Middle frontal gyrus (tissue), 1 donor: ENCODE data around the gene MREG.

Experiments used
- DNase-seq: peaks from one replicate; pipeline ENCODE4 v3.0.0-alpha.2; 2015; ENCODE audit warnings: low spot score; ENCODE audit errors: extremely low spot score

MREG gene

DNA sequence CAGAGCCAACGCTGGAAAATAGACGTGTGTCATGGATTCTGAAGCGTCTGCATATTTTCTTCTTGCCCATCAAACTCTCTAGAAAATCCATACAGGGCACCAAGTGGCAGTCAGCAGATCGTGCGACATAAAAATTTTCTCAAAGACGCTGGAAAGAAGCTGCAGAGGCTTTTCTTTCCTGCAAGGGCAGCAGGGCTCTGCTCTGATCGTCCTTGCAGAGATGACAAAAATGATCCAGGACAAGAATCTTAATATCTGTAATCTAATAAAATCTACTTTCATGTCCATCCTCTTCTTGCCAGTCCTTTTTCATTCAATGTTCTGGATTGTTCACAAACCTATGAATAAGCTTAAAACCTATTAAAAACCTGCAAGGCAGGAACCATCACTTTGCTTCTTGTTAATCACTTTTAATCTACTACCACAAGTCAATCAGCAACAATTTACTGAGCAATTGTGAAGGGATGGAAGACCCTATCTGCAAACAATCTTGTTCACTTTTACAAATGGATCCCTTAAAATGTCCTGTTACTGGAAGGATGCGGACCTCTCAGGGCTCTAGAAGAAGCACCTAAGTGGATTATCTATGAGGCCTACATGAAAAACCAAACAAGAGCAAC lies 93.6 kb downstream of the MREG start:
- no peak for DNase-seq

DNA sequence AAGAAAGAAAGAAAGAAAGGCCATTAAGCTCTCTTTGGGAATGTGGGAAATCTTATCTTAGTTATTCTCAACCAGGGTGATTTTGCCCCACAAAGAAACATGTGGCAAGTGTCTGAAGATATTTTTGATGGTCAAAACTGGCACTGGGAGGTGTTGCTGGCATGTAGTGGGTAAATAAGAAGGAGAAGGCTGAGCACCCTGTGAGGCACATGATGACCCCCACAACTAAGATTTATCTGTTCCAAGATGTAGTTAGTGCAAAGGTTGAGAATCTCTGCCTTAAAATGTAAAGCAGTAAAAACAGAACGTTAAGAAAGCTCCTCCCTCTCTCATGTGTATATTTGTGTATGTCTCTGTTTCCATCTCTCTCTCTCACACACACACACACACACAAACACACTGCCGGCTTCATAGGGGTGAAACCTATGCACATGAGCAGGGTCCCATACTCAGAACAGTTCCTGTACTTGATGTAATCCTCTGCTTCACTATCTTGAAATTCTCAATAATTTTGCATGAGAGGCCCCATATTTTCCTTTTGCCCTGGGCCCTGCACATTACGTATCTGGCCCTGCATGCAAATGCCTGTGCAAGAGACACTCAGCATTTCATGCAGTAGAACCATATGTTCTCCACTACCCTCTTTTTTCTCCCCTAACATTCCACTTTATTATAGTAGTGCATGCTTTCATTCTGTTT lies 94.3 kb downstream of the MREG start:
- DNase-seq = no peak

DNA sequence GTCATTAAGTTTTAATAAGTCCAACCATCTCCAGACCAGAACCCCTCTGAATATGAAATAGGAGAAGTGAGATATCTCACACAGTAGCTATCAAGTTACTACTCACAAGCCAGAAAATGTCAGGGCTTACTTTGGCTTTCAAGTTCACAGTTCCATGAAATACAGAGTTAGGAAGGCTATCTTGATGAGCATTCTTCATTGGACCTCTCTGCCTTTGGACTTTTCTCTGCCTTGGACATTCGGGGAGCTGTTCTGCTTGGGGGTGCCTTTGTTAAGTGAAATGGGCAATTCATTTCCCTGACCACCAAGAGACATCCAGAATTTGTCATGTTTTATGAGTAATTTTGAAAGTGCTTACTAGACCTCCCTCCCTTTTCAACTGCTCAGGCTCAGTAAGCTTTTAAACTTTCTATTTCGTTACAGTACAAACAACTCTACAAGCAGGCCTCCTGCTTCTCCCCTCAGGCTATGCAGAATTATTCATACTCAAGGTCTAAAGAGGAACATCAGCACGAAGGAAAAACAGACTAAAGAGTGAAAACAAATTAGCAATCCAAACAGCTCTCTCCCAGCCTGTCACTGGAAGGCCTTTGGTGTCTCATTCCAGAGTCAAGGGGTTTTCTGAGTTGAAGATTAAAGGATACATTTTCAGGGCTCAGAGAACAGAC lies 95.3 kb downstream of the MREG start:
- DNase-seq = no peak

DNA sequence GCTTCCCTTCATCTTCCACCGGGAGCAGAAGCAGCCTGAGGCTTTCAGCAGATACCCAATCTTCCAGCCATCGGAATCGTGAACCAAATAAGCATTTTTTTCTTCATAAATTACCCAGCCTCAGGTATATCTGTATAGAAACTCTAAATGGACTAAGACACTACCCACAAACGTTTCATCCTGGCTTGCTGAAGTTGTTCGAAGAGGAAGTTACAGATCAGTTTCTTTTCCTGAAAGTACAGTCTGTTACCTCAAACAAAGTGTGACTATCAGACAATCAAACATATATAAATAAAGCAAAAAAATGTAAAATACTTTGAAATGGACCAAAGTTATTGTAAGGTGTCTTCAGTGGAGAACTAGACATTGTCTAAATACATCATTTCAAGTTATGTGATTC lies 97.9 kb downstream of the MREG start:
- DNase-seq = no peak

DNA sequence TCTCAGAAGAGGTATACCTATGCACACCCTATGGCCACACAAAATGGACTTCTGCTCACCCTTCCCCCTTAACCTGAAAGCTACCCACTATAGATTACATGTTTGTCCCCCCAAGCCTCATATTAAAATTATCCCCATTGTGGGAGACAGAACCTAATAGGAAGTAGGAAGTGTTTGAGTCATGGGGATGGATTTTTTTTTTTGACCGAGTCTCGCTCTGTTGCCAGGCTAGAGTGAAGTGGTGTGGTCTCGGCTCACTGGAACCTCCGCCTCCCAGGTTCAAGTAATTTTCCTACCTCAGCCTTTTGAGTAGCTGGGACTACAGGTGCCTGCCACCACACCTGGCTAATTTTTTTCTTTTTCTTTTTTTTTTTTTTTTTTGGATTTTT lies 98.6 kb downstream of the MREG start:
- no peak for DNase-seq

DNA sequence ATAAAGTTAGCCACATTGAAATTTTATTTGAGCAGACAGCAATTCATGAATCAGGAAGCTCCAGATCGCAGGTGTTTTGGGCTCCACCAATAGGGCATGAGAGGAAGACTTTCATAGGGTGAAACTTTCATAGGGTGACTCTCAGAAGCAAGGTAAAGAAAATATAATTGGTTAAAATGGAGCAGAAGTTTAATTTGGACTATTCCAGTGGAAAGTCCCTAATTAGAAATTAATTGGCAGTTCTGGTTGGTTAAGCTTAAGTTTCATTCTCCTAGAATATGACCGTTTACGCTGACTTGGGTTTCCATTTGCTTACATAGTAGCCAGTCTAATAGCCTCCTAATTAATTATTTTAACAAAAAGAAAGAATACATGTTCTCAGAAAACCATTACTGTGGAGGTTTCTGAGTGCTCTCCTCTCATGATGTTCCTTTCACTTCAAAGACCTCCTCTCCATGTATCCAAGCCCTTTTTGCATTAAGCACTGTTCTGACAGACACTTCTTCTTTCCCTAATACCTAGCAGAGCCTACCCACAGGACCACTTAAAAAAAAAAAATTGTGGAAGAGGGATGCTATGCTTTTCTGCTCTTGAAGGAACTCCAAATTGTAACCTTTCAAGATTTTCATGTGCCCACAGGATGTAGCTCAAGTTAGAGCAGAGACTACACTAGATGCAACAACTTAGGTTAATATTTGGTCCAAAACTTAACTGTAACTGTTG lies 99.1 kb downstream of the MREG start:
- DNase-seq = no peak

DNA sequence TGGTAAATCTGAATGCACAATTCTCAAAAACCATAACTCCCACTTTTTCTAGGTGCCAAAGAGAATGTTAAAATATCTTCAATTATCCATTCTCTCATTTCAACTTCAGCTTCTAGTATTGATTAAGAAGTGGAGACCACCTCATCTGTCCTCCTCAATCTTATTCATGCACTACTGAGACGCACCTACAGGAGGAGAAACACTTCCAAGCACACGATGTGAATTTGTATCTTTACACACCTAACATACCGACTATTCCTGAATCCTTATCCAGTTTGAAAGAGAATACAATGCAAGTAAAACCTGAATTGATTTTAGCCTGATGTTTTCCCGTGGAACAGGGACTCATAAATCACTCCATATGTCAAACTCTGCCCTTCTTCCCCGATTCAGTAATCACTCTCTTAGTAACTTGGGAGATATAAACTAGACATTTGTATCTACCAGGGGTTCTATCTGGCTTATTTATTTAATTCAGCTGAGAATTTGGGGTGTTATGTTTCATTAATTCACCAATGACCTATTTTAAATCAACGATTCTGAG lies 101.0 kb downstream of the MREG start:
- DNase-seq = no peak

DNA sequence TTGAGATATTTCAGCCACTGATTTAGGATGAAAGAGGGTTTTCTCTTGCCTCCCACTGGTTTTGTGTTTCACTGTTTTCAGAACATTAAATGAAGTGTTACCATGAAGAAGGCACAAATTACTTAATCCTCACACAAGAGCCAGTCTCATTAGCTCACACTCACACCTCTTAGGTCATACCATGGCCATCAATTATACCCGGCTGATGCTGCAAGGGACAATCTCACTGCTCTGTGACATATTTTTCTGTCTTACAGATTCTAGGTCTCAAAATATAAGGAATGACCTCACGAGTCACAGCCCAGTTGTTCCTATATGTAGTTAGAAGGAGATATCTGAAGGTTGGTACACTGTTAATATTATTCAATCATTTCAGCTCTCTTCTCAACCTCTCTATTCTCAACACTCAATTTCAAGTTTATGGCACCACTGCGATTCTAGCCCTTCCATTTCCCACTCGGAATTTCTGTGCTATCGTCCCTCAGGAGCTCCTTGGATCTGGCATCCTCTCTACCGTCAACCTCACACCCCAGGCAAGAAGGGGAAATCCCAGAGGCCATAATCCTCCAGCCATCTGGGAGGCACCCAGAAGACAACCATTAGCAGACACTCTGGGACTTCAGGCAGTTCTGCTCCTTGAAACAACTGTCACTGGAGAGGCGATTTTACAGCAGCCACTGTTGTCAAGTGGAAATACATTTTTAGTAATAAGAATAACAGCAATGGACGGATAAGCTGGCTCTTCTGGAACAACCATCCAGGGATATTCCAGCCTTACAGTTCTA lies 101.9 kb downstream of the MREG start:
- DNase-seq = no peak

DNA sequence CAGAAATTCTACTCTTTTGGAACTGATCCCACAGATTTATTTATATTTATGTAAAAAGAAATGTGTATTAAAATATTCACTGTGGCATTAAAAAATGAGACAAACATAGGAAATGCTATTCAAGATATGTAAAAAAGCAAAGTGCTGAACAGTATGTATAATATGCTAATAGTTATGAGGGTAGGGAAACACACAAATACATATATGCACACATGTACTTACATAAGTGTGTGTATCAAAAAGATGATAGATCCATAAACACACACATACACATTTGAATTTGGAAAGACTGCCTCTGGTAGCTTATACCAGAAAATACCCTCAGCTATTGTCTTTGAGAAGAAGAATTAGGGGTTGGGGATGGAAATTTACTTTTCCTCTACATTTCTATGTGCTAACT lies 103.2 kb downstream of the MREG start:
- no peak for DNase-seq

DNA sequence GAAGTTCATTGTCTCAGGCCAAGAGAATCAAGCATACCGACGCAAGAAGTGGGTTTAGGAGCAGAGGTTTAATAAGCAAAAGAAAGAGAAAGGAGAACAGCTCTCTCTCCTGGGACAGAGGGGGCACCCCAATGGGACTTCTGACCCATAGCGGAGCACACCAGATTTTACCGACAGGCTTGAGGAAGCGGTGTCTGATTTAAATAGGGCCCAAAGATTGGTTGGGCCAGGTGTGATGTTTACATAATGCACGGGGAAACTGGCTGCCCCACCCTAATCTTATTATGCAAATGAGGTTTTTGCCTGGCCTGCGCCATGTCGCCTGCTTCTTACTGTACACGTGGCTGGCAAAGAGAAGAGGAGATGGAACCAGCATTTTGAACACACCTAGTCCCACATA lies 106.2 kb downstream of the MREG start:
- no peak for DNase-seq

DNA sequence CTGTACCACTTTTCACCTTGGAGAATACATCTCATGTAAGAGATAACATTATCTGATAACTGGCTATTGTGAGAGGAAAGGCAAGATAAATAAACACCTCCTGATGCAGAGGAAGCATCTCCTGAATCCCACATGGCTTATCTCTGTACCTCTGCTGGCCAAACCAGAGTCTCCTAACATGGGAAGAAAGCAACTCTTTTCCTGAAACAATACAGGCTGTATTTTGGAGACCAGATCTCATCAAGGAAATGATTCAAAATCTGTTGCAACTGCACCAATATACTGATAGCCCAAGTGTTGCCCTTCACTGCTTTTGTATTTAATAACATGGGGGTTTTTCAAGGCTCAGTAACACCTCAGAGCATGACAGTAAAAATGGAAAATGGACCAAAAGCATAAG lies 106.9 kb downstream of the MREG start:
- DNase-seq = no peak

DNA sequence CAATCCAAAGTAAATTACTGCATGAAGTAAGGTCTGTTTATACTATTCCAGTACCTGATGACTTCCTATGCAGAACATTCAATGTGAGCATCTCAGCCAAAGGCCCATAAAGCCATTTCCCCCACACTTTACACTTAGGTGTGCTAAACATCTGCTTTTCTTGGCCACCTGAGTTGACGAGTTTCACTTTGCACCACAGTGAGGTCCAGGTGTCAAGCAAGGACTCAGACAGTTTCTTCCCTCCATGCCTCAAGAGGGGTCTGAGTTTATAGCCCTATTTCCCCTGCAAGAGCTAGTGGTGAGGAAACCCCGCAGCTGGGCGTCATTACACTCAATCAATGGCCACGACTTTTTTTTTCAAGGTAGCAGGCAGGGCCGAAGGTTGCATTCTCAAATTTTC lies 107.7 kb downstream of the MREG start:
- DNase-seq = no peak

DNA sequence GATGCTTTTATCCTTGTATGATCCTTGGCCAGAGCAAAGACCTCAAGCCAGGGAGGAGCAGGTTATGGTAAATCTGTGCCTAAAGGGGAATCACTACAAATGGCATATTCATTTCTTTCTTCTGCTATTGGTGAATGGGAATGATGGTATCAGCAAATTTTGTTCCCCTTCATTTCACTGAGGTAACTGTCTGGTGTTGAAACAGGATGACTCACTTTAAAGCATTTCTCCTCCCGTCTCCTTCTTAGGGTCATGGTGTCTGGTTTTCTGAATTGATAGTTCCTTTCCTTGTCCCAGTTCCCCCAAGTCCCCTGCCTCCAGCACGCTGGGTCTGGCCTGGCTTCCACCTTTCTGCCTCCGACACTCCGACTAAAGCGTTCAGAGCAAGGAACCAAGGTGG lies 109.2 kb downstream of the MREG start:
- no peak for DNase-seq

DNA sequence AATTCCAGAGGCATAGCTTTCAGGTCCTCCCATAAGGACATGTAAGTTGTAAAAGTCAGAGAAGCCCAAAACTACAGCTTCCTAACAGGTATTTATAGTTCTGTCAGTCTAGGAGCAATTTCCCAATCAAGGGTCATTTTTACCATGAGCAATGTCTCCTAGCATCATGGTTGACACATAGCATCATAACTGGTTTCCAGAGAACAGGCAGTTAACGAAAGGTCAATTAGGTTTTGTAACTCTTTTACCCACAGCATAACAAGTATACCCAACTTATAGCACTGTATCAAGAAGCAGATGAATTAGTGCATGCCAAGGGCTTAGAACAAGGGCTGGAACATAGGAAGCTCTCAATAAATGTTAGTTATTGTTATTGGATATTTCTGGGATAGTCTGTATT lies 110.1 kb downstream of the MREG start:
- no peak for DNase-seq

DNA sequence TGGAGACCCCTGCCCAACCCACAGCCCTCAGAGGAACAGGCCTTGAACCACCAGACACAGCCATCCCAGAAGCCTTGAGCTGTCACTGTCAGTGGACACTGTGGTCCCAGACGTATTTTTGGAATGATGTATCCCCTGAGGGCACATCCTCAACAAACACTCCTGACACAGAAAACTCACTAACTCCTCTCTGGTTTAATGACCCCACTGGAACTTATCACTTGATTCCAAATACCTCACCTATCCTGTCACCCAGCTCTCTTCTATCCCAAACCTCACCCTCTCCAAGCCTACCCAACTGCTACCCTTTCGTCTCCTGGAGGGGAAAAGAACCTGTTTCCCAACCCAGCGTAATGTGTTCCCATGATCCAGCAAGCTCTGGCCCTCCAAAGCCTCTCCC lies 111.6 kb downstream of the MREG start:
- DNase-seq = no peak

DNA sequence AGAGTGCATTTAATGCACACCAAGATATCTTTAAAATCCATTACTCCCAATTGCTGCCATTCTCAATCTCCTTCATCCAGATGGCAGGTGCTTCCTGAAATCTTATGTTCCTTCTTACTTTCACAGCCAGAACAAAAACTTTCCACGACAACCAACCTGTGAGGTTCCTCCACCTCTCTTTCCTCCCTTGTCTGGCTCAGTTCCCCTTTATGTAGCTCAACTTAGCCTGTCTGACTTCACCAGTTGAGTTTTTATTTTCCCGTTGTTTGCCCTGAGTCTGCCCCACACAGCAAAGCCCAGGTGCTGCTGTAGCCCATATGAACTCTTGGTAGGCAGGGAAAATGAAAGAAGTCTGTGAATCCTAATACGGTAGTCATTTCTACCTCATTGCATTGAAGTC lies 112.5 kb downstream of the MREG start:
- DNase-seq = no peak

DNA sequence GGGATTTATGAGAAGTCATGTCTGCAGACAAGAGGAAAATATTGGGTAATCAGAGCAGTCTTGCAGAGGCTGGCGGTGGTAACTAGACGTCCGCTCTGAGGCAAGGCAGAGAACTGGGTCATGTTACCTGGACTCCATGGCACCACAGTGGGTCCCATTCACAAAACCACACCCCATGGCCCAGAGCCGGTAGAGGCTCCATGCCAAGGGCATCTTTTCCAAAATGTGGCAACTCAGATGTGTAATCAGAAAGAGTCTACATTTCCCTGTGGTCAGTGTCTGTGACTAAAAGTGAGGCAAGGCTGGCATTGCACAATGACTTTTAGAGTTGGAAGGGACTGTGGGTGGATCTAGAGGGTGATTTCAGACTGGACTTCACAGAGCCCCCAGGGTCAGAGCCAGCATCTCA lies 113.1 kb downstream of the MREG start:
- no peak for DNase-seq

DNA sequence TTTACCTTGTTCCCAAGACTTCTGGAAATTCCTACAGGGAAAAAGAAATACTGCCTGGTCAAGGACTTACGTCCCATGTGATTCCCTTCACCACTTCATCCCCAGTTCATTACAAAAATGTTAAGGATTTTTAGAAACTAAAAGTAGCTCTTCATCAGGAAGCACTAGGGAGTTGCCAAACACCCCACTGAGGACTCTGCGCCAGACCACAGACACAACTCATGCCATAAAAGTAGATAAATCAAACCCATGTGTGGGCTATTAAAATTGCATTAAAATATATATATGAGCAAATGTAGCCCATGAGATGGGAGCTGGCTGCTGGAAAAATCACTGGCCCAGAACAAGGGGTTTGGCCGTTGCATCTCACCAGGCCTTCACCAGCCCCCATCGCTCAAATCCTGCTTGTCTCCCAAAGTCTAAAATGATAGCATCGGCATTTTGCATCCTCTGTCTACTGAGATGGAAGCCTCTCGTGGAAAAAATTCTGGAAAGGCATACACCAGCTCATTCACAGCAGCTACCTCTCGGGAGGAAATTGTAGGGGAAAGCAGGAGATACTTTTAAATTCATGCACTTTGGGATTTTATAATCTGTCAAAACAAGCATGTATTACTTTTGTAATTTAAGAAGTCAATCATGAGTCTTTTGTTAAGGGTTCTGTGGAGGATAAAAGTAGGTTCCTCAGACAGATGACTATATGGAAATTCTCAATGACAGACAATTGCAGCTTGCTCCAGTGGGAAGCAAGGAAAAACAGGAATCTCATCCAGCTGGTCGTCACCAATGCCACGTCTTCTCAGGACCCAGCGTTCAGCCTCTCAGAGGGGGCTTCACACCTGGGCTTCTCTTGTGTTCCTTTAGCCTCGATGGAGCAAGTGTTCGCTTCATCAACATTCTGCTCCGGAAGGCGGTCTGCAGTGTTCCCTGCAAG lies 113.9 kb downstream of the MREG start:
- DNase-seq = no peak

DNA sequence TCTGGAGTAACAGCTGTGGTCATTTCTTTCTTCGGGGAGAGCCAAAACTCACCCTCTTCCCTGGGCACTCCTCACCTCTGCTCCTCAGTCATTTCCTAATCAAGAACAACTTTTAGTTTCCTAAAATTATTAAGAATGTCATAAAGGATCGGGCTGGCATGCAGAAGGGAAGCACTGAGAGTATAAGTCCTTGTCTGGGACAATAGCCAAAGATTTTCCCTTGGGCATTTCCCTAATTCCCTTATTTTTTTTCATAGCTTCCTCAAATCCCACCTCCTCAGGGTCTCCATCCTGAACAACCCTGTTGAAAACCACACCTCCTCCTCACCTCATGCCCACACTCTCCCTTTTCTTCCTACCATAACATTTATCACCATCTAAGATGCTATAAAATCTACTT lies 115.0 kb downstream of the MREG start:
- DNase-seq = no peak

DNA sequence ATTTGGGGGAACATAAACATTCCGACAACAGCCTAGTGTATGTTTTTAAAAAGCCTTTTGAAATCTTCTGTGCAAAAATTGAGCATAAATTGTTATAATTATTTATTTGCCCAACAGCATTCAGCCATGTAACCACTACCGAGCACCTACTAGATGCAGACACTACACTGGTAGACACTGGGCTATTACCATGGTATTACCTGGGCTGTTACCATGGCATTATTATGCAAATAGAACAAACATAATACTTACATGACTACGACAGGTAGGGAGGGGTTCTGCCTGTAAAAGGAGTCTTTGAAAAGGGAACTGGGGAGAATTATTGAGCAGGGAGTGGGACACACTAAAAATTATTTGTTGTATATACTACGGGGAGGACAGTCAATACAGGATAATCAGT lies 116.4 kb downstream of the MREG start:
- no peak for DNase-seq
